GM23338 (cell line): ENCODE data around the gene TRMT61A.

Experiments used
- CREB1 ChIP-seq: fragments of 250-450 bp; sonication (Bioruptor Pico); IDR thresholded peaks from 2 replicates; pipeline ENCODE4 v1.5.0; 2020; ENCODE audit warnings: low read depth, mild to moderate bottlenecking, moderate library complexity
- EZH2 ChIP-seq: fragments of 200-600 bp; sonication (generic); IDR thresholded peaks from one replicate; pipeline ENCODE4 v1.8.0; 2017; ENCODE audit warnings: antibody characterized with exemption, mild to moderate bottlenecking, low read depth; ENCODE audit not compliant: unreplicated experiment
- EZH2phosphoT487 ChIP-seq: fragments of 200-600 bp; sonication (generic); IDR thresholded peaks from one replicate; pipeline ENCODE4 v1.8.1; 2018; ENCODE audit warnings: antibody characterized with exemption; ENCODE audit not compliant: unreplicated experiment
- JUNB ChIP-seq: IDR thresholded peaks from one replicate; pipeline ENCODE4 v1.6.1; 2016; ENCODE audit warnings: antibody characterized with exemption; ENCODE audit not compliant: unreplicated experiment
- POLR2AphosphoS5 ChIP-seq: IDR thresholded peaks from 2 replicates; pipeline ENCODE4 v1.6.1; 2016; ENCODE audit warnings: antibody characterized with exemption, low read depth
- ZNF114 ChIP-seq: fragments of 250-450 bp; sonication (Bioruptor Pico); IDR thresholded peaks from 2 replicates; pipeline ENCODE4 v1.5.0; 2020; ENCODE audit warnings: mild to moderate bottlenecking, moderate library complexity
- ZNF331 ChIP-seq: fragments of 250-450 bp; sonication (Bioruptor Pico); IDR thresholded peaks from 2 replicates; pipeline ENCODE4 v1.5.0; 2020; ENCODE audit warnings: low read depth, mild to moderate bottlenecking, moderate library complexity
- TF ChIP-seq, protein P1 (sequence below), 2 experiments: fragments of 200-600 bp in 1 of 2; sonication (generic) in 1 of 2; conservative IDR thresholded peaks; 2 replicates each; pipeline versions ENCODE4 v1.5.1 to v1.6.1; 2016 to 2017; ENCODE audit warnings: antibody characterized with exemption in 2 of 2, low read depth in 2 of 2, mild to moderate bottlenecking in 2 of 2, moderate library complexity in 1 of 2
- TF ChIP-seq, protein P2 (sequence below): IDR thresholded peaks from one replicate; pipeline ENCODE4 v1.6.1; 2018; ENCODE audit warnings: antibody characterized with exemption; ENCODE audit not compliant: unreplicated experiment
- TF ChIP-seq, protein P3 (sequence below): IDR thresholded peaks from 2 replicates; pipeline ENCODE4 v1.6.1; 2016; ENCODE audit warnings: antibody characterized with exemption
- TF ChIP-seq, protein P4 (sequence below): fragments of 250-450 bp; sonication (Bioruptor Pico); IDR thresholded peaks from 2 replicates; pipeline ENCODE4 v1.5.0; 2020; ENCODE audit warnings: mild to moderate bottlenecking, moderate library complexity

DNA sequence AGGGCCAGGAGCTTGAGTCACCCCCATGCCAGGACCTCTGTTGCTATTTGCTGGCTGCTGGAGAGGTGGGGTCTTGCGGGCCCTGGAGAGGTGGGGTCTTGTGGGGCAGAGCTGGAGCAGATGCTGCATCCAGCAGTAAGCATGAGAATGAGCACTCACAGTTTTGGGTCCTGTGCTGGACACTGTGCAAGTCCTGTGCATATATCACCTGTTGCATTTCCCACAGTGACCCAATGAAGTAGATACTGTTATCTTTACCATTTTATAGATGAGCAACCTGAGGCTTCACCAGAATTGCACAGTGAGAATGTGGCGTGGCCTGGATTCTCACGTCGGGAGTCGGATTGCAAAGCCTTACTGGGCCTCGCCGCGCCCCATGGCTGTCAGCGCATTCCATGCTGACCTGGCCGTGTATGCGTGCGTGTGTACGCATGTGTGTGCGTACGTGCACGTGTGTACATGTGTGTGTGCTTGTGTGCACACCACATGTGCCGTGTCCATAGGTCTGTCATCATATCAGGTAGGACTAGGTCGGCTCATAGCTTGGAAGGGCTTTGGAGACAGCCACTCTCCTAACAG, 45.8 kb downstream of the TRMT61A start:
- TF ChIP-seq, protein P1, sequence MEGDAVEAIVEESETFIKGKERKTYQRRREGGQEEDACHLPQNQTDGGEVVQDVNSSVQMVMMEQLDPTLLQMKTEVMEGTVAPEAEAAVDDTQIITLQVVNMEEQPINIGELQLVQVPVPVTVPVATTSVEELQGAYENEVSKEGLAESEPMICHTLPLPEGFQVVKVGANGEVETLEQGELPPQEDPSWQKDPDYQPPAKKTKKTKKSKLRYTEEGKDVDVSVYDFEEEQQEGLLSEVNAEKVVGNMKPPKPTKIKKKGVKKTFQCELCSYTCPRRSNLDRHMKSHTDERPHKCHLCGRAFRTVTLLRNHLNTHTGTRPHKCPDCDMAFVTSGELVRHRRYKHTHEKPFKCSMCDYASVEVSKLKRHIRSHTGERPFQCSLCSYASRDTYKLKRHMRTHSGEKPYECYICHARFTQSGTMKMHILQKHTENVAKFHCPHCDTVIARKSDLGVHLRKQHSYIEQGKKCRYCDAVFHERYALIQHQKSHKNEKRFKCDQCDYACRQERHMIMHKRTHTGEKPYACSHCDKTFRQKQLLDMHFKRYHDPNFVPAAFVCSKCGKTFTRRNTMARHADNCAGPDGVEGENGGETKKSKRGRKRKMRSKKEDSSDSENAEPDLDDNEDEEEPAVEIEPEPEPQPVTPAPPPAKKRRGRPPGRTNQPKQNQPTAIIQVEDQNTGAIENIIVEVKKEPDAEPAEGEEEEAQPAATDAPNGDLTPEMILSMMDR (conservative IDR thresholded peaks at IDR 0.05; ENCODE audit: low read depth in 2 of 2), result no peak
- no peak for TF ChIP-seq EZH2
- TF ChIP-seq POLR2AphosphoS5, result no peak
- TF ChIP-seq ZNF114, result no peak
- TF ChIP-seq, protein P2, sequence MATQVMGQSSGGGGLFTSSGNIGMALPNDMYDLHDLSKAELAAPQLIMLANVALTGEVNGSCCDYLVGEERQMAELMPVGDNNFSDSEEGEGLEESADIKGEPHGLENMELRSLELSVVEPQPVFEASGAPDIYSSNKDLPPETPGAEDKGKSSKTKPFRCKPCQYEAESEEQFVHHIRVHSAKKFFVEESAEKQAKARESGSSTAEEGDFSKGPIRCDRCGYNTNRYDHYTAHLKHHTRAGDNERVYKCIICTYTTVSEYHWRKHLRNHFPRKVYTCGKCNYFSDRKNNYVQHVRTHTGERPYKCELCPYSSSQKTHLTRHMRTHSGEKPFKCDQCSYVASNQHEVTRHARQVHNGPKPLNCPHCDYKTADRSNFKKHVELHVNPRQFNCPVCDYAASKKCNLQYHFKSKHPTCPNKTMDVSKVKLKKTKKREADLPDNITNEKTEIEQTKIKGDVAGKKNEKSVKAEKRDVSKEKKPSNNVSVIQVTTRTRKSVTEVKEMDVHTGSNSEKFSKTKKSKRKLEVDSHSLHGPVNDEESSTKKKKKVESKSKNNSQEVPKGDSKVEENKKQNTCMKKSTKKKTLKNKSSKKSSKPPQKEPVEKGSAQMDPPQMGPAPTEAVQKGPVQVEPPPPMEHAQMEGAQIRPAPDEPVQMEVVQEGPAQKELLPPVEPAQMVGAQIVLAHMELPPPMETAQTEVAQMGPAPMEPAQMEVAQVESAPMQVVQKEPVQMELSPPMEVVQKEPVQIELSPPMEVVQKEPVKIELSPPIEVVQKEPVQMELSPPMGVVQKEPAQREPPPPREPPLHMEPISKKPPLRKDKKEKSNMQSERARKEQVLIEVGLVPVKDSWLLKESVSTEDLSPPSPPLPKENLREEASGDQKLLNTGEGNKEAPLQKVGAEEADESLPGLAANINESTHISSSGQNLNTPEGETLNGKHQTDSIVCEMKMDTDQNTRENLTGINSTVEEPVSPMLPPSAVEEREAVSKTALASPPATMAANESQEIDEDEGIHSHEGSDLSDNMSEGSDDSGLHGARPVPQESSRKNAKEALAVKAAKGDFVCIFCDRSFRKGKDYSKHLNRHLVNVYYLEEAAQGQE, result no peak
- TF ChIP-seq, protein P3, sequence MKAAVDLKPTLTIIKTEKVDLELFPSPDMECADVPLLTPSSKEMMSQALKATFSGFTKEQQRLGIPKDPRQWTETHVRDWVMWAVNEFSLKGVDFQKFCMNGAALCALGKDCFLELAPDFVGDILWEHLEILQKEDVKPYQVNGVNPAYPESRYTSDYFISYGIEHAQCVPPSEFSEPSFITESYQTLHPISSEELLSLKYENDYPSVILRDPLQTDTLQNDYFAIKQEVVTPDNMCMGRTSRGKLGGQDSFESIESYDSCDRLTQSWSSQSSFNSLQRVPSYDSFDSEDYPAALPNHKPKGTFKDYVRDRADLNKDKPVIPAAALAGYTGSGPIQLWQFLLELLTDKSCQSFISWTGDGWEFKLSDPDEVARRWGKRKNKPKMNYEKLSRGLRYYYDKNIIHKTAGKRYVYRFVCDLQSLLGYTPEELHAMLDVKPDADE, result no peak
- no peak for TF ChIP-seq EZH2phosphoT487
- TF ChIP-seq CREB1 (CRISPR knock-in tag), result no peak
- no peak for TF ChIP-seq ZNF331 (CRISPR knock-in tag)
- no peak for TF ChIP-seq JUNB
- TF ChIP-seq, protein P4, sequence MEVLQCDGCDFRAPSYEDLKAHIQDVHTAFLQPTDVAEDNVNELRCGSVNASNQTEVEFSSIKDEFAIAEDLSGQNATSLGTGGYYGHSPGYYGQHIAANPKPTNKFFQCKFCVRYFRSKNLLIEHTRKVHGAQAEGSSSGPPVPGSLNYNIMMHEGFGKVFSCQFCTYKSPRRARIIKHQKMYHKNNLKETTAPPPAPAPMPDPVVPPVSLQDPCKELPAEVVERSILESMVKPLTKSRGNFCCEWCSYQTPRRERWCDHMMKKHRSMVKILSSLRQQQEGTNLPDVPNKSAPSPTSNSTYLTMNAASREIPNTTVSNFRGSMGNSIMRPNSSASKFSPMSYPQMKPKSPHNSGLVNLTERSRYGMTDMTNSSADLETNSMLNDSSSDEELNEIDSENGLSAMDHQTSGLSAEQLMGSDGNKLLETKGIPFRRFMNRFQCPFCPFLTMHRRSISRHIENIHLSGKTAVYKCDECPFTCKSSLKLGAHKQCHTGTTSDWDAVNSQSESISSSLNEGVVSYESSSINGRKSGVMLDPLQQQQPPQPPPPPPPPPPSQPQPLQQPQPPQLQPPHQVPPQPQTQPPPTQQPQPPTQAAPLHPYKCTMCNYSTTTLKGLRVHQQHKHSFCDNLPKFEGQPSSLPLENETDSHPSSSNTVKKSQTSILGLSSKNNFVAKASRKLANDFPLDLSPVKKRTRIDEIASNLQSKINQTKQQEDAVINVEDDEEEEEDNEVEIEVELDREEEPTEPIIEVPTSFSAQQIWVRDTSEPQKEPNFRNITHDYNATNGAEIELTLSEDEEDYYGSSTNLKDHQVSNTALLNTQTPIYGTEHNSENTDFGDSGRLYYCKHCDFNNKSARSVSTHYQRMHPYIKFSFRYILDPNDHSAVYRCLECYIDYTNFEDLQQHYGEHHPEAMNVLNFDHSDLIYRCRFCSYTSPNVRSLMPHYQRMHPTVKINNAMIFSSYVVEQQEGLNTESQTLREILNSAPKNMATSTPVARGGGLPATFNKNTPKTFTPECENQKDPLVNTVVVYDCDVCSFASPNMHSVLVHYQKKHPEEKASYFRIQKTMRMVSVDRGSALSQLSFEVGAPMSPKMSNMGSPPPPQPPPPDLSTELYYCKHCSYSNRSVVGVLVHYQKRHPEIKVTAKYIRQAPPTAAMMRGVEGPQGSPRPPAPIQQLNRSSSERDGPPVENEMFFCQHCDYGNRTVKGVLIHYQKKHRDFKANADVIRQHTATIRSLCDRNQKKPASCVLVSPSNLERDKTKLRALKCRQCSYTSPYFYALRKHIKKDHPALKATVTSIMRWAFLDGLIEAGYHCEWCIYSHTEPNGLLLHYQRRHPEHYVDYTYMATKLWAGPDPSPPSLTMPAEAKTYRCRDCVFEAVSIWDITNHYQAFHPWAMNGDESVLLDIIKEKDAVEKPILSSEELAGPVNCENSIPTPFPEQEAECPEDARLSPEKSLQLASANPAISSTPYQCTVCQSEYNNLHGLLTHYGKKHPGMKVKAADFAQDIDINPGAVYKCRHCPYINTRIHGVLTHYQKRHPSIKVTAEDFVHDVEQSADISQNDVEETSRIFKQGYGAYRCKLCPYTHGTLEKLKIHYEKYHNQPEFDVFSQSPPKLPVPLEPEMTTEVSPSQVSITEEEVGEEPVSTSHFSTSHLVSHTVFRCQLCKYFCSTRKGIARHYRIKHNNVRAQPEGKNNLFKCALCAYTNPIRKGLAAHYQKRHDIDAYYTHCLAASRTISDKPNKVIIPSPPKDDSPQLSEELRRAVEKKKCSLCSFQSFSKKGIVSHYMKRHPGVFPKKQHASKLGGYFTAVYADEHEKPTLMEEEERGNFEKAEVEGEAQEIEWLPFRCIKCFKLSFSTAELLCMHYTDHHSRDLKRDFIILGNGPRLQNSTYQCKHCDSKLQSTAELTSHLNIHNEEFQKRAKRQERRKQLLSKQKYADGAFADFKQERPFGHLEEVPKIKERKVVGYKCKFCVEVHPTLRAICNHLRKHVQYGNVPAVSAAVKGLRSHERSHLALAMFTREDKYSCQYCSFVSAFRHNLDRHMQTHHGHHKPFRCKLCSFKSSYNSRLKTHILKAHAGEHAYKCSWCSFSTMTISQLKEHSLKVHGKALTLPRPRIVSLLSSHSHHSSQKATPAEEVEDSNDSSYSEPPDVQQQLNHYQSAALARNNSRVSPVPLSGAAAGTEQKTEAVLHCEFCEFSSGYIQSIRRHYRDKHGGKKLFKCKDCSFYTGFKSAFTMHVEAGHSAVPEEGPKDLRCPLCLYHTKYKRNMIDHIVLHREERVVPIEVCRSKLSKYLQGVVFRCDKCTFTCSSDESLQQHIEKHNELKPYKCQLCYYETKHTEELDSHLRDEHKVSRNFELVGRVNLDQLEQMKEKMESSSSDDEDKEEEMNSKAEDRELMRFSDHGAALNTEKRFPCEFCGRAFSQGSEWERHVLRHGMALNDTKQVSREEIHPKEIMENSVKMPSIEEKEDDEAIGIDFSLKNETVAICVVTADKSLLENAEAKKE (CRISPR knock-in tag), result no peak
